SW 1271 (cell line): ENCODE measurements around the gene CDHR4.
"Not testable (repeated sequence)": the region's sequence is repeated elsewhere in the genome, so short reads cannot be mapped to it uniquely, and the experiment has no call there.

Experiments
- DNase-seq, 2 experiments: peaks; one replicate each; lab custom pipeline; 2025; lab: John Stamatoyannopoulos, UW

CDHR4 gene

DNA sequence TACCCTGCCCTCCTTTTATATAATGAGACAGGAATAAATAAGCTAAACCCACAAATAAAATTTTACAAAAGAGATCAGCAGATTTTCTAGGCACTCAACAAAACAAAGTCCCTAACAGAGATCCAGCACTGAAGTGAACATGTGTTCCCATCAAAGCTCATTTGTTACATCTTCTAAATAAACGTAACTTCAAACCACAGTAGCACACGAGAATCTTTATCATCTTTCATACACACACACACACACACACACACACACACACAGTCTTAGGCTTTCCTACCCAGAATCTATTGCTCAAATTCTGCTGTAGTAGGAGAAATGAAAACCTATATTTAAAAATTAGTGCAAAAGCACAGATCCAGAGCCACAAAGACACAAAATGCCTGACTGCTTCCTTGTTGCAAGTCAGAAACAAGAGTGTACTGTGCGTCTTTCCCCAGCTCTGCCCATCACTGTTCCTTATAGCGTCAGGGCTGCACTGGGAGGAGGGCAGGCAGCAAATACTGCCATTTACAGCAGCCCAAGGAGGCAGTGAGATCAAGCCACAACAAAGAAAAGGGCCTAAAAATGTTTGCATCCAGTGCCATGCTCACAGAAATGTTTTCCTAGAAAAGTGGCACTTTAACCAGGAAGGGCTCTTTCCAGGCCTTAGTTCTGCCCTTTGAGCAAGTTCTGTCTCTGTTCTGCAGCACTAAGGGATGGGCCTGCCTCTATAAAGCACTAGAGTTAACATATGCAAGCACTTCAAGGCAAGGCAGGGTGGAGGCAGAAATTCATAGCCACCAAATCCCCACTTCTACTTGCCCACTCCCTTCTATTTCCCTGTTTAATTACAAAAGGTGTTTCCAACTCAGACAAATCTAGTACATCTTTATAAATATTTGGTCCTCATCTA lies 19.3 kb downstream of the CDHR4 start:
- no peak for DNase-seq

DNA sequence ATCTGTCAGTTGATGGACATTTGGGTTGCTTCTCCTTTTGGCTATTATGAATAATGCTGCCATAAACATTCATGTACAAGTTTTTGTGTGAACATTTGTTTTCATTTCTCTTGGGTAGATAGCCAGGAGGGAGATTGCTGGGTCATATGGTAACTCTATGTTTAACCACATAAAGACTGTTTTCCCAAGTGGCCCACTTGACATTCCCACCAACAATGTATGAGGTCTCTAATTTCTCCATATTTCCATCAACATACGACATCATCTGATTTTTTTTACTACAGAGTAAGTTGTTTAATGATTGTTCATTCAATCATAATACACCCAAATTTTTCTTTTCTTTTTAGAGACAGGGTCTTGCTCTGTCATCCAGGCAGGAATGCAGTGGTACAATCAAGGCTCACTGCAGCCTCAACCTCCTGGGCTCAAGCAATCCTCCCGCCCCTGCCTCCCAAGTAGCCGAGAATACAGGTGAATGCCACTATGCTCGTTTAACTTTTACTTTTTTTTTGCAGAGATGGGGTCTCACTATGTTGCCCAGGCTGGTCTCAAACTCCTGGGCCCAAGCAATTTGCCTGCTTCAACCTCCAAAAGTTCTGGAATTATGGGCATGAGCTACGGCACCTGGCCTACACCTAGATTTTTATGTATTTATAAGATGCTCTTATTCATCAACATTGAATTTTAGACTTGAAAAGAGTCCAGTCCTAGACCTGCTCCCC lies 20.2 kb downstream of the CDHR4 start:
- no peak for DNase-seq

GRCh38 chr3:49776101-49776500 lies 23.6 kb downstream of the CDHR4 start:
- not testable (repeated sequence) for DNase-seq

GRCh38 chr3:49775538-49775937 lies 24.1 kb downstream of the CDHR4 start:
- DNase-seq: no peak

DNA sequence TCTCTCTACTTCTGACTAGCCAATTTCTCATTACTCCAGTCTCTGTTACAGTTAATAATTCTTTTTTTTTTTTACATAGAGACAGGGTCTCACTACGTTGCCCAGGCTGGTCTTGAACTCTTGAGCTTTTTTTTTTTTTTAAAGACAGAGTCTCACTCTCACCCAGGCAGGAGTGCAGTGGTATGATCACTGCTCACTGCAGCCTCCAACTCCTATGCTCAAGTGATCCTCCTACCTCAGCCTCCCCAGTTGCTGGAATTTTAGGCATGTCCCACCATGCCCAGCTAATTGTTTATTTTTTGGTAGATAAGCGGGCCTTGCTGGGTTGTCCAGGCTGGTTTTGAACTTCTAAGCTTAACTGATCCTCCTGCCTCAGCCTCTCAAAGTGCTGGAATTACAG lies 27.0 kb downstream of the CDHR4 start:
- no peak for DNase-seq

- DNase-seq: no peak
Observed at GRCh38 chr3:49771340-49771938, 28.2 kb downstream of the CDHR4 start.

- DNase-seq: no peak
Observed at GRCh38 chr3:49769926-49770325, 29.7 kb downstream of the CDHR4 start.

- no peak for DNase-seq
Observed at GRCh38 chr3:49769286-49769915, 30.3 kb downstream of the CDHR4 start.

GRCh38 chr3:49763981-49764380 lies 35.7 kb downstream of the CDHR4 start:
- no peak for DNase-seq

- no peak for DNase-seq
Observed at GRCh38 chr3:49761661-49762060, 38.0 kb downstream of the CDHR4 start.

GRCh38 chr3:49759226-49759625 lies 40.4 kb downstream of the CDHR4 start:
- DNase-seq: no peak

- no peak for DNase-seq
Observed at GRCh38 chr3:49757197-49757596, 42.5 kb downstream of the CDHR4 start.

DNA sequence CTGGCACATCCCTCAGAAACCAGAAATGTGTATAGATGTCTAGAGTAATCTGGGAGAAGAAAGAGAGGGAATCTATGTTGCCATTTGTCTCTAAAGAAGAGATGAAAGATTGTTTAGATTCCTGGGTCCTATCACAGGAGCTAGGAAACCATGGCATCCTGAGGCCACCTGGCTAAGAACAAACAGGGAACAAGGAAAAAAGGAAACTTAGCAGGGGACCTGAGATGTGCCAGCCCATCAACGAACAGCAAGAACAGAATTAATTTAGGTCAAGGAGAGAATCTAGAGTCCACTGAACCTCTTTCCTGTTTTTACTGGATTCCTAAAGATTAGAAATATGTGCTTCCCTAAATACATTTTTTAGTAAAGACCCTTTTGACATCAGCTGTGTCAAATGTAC lies 43.6 kb downstream of the CDHR4 start:
- DNase-seq: no peak

DNA sequence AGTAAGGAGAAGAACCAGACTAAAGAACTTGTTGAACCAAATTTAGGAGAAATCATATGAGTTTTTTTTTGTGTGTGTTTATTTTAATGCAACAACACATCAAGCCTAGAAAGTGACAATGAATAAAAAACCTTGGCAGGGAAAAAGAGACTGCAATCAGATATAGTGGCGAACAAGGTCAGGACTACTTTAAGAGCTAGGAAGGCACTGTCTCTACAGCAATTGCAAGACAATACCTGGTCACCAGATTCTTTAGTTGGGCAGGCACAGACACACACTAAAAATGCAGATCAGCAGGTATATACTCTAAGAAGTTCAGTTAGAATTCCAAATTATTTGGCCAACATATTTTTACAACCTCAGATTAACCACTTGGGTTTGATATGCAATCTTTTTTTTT lies 45.1 kb downstream of the CDHR4 start:
- DNase-seq: no peak

DNA sequence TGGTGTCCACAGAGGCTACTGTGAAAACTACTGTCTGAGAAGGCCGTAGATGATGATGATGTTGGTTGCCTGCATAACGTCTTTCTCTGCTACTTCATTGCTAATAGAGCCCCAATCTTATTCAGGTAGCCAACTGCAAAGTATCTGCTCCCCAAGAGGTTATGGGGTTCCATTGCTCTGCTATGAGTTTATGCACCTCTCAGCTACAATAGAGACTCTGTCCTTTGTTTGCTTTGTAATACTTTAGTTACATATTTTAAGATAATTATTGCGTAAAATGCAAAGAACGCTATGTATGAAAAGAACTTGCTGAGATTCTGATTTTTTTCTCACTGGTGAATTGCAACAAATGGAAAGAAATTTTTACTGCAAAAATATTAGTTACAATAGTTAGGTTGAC lies 48.2 kb downstream of the CDHR4 start:
- DNase-seq: no peak

DNA sequence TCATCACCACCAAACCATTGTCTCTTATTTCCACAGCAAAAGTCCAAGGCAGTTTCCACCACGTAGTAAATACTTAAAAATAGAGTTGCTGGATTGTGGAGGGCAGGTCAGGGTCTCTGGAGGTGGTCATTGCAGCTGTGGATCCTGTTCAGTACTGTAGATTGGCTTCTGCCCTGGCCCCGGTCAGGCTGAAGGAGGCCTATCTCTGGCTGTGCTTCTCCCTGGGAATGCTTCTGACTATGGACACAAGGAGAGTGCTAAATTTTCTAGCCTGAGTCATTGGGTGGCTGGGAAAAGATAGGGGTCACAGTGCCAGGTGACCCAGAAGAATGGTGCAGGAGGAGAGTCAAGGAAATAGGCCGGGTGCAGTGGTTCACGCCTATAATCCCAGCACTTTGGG lies 49.6 kb downstream of the CDHR4 start:
- DNase-seq: no peak

- DNase-seq: not testable (repeated sequence)
Observed at GRCh38 chr3:49748874-49749273, 50.8 kb downstream of the CDHR4 start.

DNA sequence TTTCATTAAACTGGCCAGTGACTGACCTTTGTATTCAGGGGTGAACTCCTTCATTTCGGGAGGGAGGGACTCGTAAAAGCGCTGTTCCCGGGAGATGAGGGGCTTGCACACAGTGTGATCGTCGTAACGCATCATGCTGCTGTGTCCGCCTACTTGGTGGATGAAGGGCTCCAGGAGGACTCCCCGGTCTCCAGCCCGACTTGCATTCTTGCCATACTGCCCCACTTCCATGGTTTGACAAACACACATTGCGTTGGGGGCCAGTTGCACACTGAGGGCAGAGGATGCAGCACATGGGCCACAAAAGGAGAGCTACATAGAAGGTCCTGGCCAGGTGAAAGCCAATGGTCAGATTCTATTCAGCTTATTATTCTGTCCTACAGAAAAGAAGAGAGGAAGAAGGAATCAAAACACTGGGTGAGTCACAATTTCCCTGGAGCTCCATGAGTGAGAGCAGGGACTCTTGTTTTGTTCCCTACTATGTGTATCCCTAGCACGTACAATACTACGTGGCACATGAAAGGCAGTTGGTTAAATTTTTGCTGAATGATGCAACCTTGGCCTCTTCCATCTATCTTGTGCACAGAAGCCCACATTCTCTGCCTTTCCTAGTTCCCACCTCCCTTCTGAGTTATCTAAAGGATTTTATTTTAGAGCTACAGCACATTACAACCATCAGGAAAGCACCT lies 51.7 kb downstream of the CDHR4 start:
- no peak for DNase-seq

- no peak for DNase-seq
Observed at GRCh38 chr3:49745986-49746385, 53.7 kb downstream of the CDHR4 start.
